ENCODE measurements around the gene PTGDR.

Gene PTGDR

DNA sequence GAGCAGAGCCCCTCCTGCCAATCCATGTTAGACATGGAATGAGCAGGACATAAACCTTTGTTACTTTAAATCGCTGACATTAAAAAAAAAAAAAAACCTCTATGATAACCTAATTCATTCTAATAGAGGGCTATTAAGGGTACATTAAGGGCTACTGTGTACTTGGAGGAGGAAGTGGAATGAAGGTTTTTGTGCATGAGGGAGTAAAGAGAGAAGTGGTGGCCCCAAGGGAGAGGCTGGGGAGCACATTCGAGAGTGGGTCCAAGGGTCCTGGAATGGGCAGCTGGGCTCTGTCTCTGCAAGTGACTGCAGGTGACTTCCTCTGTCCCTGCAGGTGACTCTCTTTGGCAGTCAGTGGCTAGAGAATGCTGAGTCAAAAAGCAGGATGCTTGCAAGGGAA lies 32.1 kb upstream of the PTGDR start:
- DNase-seq (ENCODE audit: extremely low read depth, low read depth), result no peak
- TF ChIP-seq, protein P1, sequence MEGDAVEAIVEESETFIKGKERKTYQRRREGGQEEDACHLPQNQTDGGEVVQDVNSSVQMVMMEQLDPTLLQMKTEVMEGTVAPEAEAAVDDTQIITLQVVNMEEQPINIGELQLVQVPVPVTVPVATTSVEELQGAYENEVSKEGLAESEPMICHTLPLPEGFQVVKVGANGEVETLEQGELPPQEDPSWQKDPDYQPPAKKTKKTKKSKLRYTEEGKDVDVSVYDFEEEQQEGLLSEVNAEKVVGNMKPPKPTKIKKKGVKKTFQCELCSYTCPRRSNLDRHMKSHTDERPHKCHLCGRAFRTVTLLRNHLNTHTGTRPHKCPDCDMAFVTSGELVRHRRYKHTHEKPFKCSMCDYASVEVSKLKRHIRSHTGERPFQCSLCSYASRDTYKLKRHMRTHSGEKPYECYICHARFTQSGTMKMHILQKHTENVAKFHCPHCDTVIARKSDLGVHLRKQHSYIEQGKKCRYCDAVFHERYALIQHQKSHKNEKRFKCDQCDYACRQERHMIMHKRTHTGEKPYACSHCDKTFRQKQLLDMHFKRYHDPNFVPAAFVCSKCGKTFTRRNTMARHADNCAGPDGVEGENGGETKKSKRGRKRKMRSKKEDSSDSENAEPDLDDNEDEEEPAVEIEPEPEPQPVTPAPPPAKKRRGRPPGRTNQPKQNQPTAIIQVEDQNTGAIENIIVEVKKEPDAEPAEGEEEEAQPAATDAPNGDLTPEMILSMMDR (IDR thresholded peaks at IDR 0.05; ENCODE audit: low read depth, low read length), result no peak

DNA sequence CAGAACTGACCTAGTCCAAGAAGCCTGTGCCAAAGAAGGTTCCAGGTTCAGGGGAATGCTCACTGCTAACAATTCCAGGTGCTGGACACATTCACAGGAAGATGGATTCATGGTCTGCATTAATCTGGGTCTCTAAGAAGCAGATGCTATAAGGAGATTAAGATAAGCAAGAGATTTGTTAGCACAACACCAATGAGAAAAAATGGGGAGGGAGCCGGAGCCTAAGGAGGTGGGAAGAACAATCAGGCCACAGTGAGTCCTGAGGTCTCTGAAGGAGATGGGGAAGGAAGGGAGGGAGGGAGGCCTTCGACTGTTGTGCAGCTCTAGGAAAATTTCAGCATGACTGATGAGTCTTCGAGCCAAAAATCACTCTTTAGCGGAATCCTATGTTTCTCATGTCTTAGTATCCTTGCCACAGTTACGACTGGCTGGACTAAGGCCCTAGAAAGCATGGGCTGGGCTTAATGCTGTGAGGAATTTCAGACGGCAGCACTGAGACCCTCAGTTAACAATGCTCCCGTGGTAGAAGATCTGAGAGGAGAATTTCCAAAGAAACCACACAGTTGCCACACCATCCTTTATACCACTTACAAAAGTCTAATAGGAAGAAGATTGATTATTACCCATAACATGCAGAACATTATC lies 31.5 kb upstream of the PTGDR start:
- TF ChIP-seq, protein P1 (IDR thresholded peaks at IDR 0.05; ENCODE audit: low read depth, low read length), result no peak
- no peak for DNase-seq (ENCODE audit: extremely low read depth, low read depth)

DNA sequence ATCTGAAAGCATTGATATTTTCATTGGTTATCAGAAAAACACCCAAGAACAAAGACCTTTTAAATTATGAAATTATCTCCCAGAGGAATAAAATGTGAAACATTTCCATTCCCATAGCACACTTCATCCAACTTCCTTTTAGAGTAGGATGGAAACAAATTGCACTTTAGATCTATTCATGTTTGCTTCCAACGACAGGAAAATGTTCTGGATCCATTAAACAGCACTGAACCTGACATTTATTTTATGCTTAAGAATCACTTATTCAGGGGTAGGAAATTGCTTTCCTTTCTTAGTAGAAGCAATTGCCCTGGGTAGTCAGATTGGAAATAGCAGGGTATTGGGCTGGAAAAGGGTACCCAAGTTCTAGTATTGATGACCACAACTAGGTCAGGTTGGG lies 28.8 kb upstream of the PTGDR start:
- TF ChIP-seq, protein P1 (IDR thresholded peaks at IDR 0.05; ENCODE audit: low read depth, low read length), result no peak
- DNase-seq (ENCODE audit: extremely low read depth, low read depth), result no peak

DNA sequence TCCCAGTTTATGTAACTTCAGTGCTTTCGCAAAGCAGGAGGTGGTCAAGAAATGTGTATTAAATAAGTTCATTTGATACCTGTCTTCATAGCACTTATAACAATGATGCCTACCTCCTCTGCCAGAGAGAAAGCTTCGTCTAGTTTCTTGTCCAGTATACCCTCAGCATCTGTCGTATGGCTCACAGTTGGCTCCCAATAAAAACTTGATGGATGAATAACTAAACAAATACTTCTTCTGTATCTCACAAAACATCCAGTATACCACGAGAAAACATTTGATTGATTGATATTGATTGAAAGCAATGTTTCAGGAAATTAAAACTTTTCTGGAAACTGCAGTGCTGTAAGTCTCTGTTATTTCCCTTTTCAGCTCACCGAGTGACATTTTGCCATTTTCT lies 26.9 kb upstream of the PTGDR start:
- TF ChIP-seq, protein P1 (IDR thresholded peaks at IDR 0.05; ENCODE audit: low read depth, low read length), result no peak
- DNase-seq (ENCODE audit: extremely low read depth, low read depth), result no peak

DNA sequence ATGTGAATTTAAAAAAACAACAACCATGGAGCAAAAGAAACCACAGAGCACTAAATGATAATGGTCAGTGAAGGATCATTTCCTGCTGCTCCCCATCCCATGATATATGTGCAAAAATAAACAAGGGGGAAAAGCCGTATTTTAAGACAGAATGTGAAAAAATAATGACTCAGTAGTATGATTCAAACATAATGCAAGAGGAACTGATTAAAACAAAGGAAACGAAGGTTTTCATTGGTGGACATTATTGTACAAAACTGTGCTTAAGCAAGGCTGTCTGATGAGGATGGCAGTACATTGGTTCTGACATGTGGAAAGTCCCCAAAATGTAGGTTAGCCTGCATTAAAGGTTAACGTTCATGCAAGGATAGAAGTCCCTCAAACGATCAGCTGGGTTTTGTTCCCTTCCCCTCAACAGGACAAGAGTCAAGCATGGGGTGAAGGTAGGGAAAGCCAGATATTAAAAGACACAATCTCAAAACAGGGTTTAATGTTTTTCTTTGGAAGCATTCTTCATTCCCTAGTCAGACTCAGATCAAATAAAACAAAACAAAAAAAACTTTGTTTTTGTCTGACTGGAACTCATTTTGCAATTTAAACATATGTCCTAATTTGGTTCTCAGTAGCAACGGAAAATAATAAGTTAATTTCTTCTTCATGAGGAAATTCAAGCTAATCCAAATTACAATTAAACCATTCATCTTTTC lies 26.3 kb upstream of the PTGDR start:
- DNase-seq (ENCODE audit: extremely low read depth, low read depth), result peak; percentile 40
- TF ChIP-seq, protein P1 (IDR thresholded peaks at IDR 0.05; ENCODE audit: low read depth, low read length), result no peak

DNA sequence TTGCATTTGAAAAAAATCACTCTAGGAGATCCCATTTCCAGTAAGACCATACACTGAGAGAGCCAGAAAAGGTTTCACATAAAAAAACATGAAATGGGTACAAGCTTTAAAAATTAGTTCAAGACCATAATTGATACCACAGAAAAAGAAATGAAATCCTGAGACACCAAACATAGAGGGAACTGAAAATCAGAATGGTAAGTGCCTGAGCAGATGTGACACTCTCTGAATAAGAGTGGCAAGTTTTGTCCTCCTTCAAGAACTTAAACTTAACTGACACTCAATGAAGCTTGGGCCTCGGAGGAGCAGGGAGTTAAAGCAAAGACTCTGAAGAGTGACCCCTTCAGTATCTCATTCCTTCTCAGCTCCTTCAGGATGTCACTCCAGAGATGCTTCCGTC lies 23.2 kb upstream of the PTGDR start:
- TF ChIP-seq, protein P1 (IDR thresholded peaks at IDR 0.05; ENCODE audit: low read depth, low read length), result no peak
- DNase-seq (ENCODE audit: extremely low read depth, low read depth), result no peak

DNA sequence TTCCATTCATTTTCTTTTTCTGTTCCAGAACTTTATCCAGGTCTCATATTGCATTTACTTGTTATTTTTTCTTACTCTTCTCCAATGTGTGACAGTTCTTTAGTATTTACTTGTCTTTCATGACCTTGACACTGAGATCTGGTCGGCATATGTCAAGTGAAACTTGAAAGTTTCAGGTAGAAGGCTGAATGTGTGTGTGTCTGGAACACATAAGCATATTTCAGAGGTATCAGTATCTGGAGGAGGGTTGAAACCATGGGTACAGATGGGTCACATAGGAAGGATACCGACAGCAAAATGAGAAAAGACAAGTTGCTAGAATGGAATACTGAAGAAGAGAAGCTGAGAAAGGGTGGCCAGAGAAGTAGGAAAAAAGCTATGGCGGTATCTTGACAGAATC lies 22.5 kb upstream of the PTGDR start:
- TF ChIP-seq, protein P1 (IDR thresholded peaks at IDR 0.05; ENCODE audit: low read depth, low read length), result no peak
- no peak for DNase-seq (ENCODE audit: extremely low read depth, low read depth)

Measured in AG09319 (cell line).